ENCODE data around the gene RRAGC. TPM values are rescaled to one million over a fixed set of nuclear protein-coding genes. Genes with fewer than 3 reads are reported as not detected.

The RRAGC gene
- total RNA-seq, 6 donors from 2014 or later, result 9.0 to 30.8 (median 24.9) TPM

DNA sequence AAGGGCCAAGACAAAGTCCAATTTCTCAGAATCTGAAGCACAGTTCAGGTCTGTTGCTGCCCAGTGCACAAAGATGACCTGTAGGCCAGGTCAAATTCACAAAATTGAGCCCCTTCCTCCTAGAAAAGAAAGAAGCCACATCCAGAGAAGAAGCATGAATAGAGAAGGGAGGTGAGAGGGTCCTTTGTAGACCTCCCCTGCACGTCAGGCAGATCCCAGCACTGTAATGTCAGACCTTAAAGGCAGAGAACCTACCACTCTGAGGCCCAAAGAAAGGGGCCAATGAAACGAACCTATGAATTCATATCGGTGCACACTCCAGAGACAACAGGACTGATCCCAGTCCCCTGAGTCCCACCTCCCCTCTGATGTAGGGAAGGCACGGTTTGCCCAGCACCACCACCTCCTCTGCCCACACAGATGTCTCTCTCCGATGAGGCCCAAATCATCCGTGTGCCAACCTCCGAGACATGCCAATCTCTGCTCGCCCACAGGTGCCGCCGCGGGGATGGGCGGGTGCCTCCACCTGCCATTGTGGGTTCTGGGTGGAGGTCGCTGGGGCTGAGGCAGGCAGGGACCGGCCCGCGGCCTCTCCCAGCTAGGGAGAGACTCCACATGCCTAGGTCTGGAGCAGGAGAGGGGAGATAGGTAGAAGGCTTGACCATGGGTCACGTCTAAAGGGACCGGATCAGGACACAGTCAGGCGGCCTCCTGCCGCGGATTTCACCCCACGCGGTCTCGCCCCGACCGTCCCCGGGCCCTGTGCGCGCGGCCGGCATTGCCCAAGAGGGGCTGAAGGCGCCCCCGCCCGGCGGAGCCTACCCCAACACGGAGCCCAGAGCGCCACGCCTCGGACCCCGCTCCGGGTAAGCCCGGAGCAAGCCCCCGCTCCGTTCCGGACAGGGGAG, 42.1 kb downstream of the RRAGC start:
- 44 to 87% methylated on average over 5 to 33 of the region's 45 CpGs for WGBS, 2 donors
- Histone ChIP-seq H3K4me3 (peak overlapping the region in 3 of 4 donors; percentile 24 to 45 (median 35)), H3K27me3 (peaks cover 0 to 35% (median 16%) of the 10 kb centered on the region in 4 donors)

DNA sequence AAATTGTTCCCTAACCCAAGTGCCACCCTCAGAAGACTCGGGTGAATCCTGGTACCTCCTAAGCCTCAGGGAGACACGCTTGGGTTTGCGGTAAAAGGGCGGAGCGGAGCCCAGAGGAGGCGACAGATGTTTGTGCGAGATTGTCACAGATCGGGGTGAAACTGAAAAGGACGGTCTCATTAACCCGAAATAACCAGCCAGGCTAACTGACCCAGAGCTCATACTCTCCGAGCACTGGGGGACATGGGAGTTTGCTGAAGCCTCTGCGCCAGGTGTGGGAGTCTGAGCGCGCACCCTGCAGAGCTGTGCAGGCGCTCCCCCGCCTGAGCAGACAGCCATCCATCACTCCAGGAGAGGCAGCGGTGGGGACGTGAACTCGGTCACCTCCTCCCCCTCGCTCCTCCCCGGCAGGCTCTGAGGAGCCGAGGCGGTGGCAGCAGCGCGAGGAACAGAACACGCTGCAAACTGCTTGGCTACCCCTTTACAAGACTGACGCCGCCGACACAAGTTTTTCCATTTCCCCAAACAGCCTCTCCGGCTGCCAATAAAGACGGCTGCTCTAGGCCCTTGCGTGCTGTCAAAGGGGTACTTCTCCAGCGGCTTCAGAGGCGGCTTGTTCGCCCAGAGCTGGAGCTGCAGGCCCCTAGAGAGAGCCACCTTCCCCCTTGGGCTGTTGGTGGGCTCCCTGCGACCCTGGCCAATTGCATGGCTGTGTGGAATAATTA, 43.5 kb downstream of the RRAGC start:
- DNase-seq (peak in 1 of 2 donors; percentile 56), ATAC-seq (ENCODE audit: low FRiP score in 2 of 2) (no peak)
- no peaks in the 10 kb centered on the region for H3K36me3 ChIP-seq
- H3K27me3 ChIP-seq, result peaks cover 0 to 35% (median 16%) of the 10 kb centered on the region in 4 donors
- no peak overlapping the region for H3K4me3 ChIP-seq
- H3K27ac ChIP-seq, result no peak overlapping the region
- 13 to 29% methylated on average over 12 to 36 of the region's 36 CpGs for WGBS, 2 donors
- TF ChIP-seq POLR2A (IDR thresholded peaks at IDR 0.05) (no peak), EP300 (IDR thresholded peaks at IDR 0.05) (no peak), POLR2AphosphoS5 (IDR thresholded peaks at IDR 0.05) (no peak)
- TF ChIP-seq, protein P1, sequence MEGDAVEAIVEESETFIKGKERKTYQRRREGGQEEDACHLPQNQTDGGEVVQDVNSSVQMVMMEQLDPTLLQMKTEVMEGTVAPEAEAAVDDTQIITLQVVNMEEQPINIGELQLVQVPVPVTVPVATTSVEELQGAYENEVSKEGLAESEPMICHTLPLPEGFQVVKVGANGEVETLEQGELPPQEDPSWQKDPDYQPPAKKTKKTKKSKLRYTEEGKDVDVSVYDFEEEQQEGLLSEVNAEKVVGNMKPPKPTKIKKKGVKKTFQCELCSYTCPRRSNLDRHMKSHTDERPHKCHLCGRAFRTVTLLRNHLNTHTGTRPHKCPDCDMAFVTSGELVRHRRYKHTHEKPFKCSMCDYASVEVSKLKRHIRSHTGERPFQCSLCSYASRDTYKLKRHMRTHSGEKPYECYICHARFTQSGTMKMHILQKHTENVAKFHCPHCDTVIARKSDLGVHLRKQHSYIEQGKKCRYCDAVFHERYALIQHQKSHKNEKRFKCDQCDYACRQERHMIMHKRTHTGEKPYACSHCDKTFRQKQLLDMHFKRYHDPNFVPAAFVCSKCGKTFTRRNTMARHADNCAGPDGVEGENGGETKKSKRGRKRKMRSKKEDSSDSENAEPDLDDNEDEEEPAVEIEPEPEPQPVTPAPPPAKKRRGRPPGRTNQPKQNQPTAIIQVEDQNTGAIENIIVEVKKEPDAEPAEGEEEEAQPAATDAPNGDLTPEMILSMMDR (IDR thresholded peaks at IDR 0.05), result no peak
- peaks cover 10 to 22% (median 16%) of the 10 kb centered on the region in 4 donors for H3K4me1 ChIP-seq
- H3K9me3 ChIP-seq, result peaks cover 0 to 9% (median 0%) of the 10 kb centered on the region in 4 donors

More for the DNA sequence above, 42.1 kb downstream of the RRAGC start:
- ATAC-seq (ENCODE audit: low FRiP score in 2 of 2) (peak in 1 of 2 donors; percentile 17), DNase-seq (peak in 1 of 2 donors; percentile 85)
- peaks cover 0 to 9% (median 0%) of the 10 kb centered on the region in 4 donors for H3K9me3 ChIP-seq
- H3K27ac ChIP-seq, result no peak overlapping the region
- peaks cover 10 to 22% (median 16%) of the 10 kb centered on the region in 4 donors for H3K4me1 ChIP-seq
- H3K36me3 ChIP-seq, result no peaks in the 10 kb centered on the region
- TF ChIP-seq, protein P1 (IDR thresholded peaks at IDR 0.05), result no peak
- TF ChIP-seq POLR2A (IDR thresholded peaks at IDR 0.05) (no peak), EP300 (IDR thresholded peaks at IDR 0.05) (no peak), POLR2AphosphoS5 (IDR thresholded peaks at IDR 0.05) (no peak)

DNA sequence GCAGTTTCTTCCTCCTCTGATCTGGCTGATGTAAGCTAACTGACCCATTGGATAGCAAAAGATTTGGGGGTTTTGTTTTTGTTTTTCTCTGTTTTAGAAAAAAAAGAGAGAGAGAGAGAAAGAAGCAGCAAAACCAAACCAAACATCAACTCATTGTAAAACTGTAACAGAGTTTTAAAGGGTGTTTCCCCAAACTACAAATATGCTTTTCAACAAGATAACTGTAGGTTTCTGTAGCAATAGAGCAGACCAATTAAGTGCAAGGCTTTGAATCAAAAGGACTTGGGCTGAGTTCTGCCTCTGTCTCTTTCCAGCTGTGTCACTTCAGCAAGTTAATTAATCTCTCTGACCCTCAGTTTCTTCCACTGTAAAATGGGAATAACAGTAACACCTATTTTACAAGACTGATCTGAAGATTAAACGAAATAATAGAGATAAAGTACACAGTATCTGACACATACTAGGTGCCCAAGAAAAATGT, 44.5 kb downstream of the RRAGC start:
- no peaks in the 10 kb centered on the region for H3K36me3 ChIP-seq
- H3K9me3 ChIP-seq, result peaks cover 0 to 9% (median 0%) of the 10 kb centered on the region in 4 donors
- DNase-seq (no peak), ATAC-seq (ENCODE audit: low FRiP score in 2 of 2) (no peak)
- no peak overlapping the region for H3K27ac ChIP-seq
- H3K4me1 ChIP-seq, result peaks cover 10 to 22% (median 16%) of the 10 kb centered on the region in 4 donors
- TF ChIP-seq POLR2AphosphoS5 (IDR thresholded peaks at IDR 0.05) (no peak), EP300 (IDR thresholded peaks at IDR 0.05) (no peak), POLR2A (IDR thresholded peaks at IDR 0.05) (no peak)
- TF ChIP-seq, protein P1 (IDR thresholded peaks at IDR 0.05), result no peak
- no peak overlapping the region for H3K4me3 ChIP-seq
- WGBS, 2 donors, result 68 to 77% methylated on average over 1 of the region's 1 CpG
- peaks cover 0 to 35% (median 16%) of the 10 kb centered on the region in 4 donors for H3K27me3 ChIP-seq

DNA sequence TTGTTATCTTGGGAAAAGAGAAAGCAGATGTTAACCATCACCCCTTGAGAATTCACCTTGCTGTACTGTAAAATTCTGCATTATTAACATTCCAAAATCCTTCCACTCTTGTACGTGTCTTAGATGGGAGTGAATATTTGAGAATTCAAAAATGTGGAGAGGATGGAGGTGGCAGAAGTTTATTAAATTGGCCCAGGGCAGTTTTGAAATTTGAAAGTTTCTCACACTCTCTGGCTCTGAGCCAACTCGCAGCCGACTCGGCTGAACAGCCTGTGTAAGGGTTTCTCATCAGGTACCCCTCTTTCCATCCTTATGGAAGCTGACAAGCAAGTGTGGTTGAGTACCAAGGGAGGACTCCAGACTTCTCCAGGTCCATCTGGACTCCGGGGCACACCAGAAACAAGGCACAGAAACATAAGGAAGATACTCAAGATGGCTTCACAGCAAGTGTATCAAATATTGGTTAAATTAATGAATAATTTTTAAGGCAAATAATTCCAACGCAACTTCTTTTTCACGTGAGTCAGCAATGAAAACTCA, 45.1 kb downstream of the RRAGC start:
- 58 to 68% methylated on average over 6 to 7 of the region's 7 CpGs for WGBS, 2 donors
- peaks cover 0 to 9% (median 0%) of the 10 kb centered on the region in 4 donors for H3K9me3 ChIP-seq
- no peaks in the 10 kb centered on the region for H3K36me3 ChIP-seq
- H3K4me1 ChIP-seq, result peaks cover 10 to 22% (median 16%) of the 10 kb centered on the region in 4 donors
- TF ChIP-seq POLR2AphosphoS5 (IDR thresholded peaks at IDR 0.05) (no peak), EP300 (IDR thresholded peaks at IDR 0.05) (no peak), POLR2A (IDR thresholded peaks at IDR 0.05) (no peak)
- TF ChIP-seq, protein P1 (IDR thresholded peaks at IDR 0.05), result no peak
- H3K27ac ChIP-seq, result no peak overlapping the region
- H3K4me3 ChIP-seq, result no peak overlapping the region
- no peak for DNase-seq
- no peak for ATAC-seq (ENCODE audit: low FRiP score in 2 of 2)
- peaks cover 0 to 35% (median 16%) of the 10 kb centered on the region in 4 donors for H3K27me3 ChIP-seq
